A673 (cell line): ENCODE data around the gene UBL4B. TPM values are rescaled to one million over a fixed set of nuclear protein-coding genes. Genes with fewer than 3 reads are reported as not detected.

ENCODE experiments used
- BruUV-seq: library from RNA; stranded (reverse); fragments of 400-500 nt; replicated peaks from 2 replicates; lab custom pipeline; 2021; lab: Mats Ljungman, UMichigan
- CTCF ChIA-PET: fragments of 300-600 bp; sonication (Branson Sonifier 250); formaldehyde crosslinking; loops from one replicate; lab custom pipeline; 2022; ENCODE audit warnings: antibody characterized with exemption; lab: Charles Lee
- POLR2A ChIA-PET: fragments of 300-600 bp; sonication (Branson Sonifier 250); formaldehyde crosslinking; loops from one replicate; lab custom pipeline; 2022; ENCODE audit warnings: antibody characterized with exemption; ENCODE audit not compliant: low non-redundant PET; lab: Charles Lee
- DNase-seq: peaks from one replicate; pipeline ENCODE4 v3.0.0-alpha.2; 2015; ENCODE audit warnings: low spot score
- H3K27ac ChIP-seq: fragments of 200-600 bp; sonication (generic); 2 replicates; pipeline ENCODE4 v1.5.1; 2016; ENCODE audit warnings: mixed run types, low read depth, mild to moderate bottlenecking, mixed read lengths, antibody characterized with exemption, low read length; ENCODE audit not compliant: poor library complexity, severe bottlenecking
- H3K27me3 ChIP-seq: fragments of 200-600 bp; sonication (generic); replicated peaks from 2 replicates; pipeline ENCODE4 v1.6.1; 2017; ENCODE audit warnings: mixed run types, low read depth, mild to moderate bottlenecking, mixed read lengths, antibody characterized with exemption, low read length; ENCODE audit not compliant: insufficient read depth, poor library complexity
- H3K36me3 ChIP-seq: fragments of 200-600 bp; sonication (generic); 2 replicates; pipeline ENCODE4 v1.6.1; 2016; ENCODE audit warnings: mixed run types, mild to moderate bottlenecking, mixed read lengths, antibody characterized with exemption, low read length; ENCODE audit not compliant: insufficient read depth, poor library complexity, severe bottlenecking
- H3K4me1 ChIP-seq: fragments of 200-600 bp; sonication (generic); 2 replicates; pipeline ENCODE4 v1.6.1; 2017; ENCODE audit warnings: mixed run types, mild to moderate bottlenecking, mixed read lengths, antibody characterized with exemption, low read length; ENCODE audit not compliant: insufficient read depth, poor library complexity, severe bottlenecking
- H3K4me3 ChIP-seq: fragments of 200-600 bp; sonication (generic); 2 replicates; pipeline ENCODE4 v1.5.1; 2016; ENCODE audit warnings: low read depth, mixed run types, mild to moderate bottlenecking, mixed read lengths, low read length; ENCODE audit not compliant: poor library complexity, severe bottlenecking
- H3K9me3 ChIP-seq: fragments of 200-600 bp; sonication (generic); 2 replicates; pipeline ENCODE4 v1.6.1; 2016; ENCODE audit warnings: mixed run types, low read depth, mild to moderate bottlenecking, mixed read lengths, antibody characterized with exemption, low read length; ENCODE audit not compliant: poor library complexity, severe bottlenecking
- EZH2 ChIP-seq: fragments of 200-600 bp; sonication (generic); IDR thresholded peaks from 2 replicates; pipeline ENCODE4 v1.6.1; 2017; ENCODE audit warnings: borderline replicate concordance, low read depth, mild to moderate bottlenecking, mixed read lengths, antibody characterized with exemption, low read length; ENCODE audit not compliant: poor library complexity, severe bottlenecking
- intact Hi-C: fragments of 100-400 bp; cut with micrococcal nuclease; formaldehyde crosslinking; loops from one replicate; pipeline ENCODE4 v1.10.0; 2022; ENCODE audit not compliant: unreplicated experiment
- total RNA-seq: library from RNA; stranded (reverse); gene quantifications from 2 replicates; pipeline ENCODE4 v1.2.3, GENCODE V29; 2021
- TF ChIP-seq, protein P1 (sequence below): fragments of 300-800, 200-600 bp; sonication (generic); conservative IDR thresholded peaks from 2 replicates; pipeline ENCODE4 v1.5.1; 2017; ENCODE audit warnings: low read depth, mild to moderate bottlenecking, antibody characterized with exemption, low read length, moderate library complexity, mixed read lengths

The UBL4B gene
- total RNA-seq, 1 experiment from 2014 or later: not detected

DNA sequence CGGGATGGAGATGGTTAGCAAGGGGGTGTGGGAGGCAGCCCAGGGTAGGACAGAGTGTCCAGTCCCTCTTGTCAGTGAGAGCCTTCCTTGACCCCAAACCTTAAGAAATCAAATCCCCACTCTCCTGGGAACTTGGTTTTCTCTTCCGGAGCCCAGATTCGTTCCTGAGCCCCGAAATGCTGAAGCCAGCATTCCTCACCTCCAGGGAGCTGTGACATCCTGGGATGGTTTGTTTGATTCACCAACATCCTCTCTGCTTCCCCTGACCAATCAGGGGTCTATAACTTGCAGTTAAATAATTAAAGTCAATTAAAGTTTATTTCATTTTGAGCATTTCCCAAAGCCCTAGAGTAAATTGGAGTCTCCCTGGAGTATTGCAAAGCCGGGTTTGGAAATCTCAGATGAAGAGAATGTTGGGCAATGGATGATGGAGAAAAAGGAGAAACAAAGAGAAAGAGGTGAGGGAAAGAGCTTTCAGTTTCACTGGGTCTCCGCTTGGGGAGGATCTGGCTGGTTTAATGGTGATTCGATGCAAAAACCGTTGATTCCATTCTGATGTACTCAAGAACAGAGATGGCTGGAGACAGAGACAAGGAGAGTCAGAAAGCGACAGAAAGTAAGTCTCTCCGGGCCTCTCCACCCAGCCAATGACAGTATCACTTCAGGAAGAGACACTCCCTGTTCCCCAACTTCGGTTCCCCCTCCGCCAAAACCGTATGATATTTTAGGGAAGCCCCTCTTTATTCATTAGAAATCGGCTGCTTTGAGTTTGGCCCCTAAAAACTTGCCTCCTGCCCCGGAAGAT is 29.0 kb upstream of the UBL4B start:
- intact Hi-C loops: no loop called here
- Histone ChIP-seq H3K4me3 (peak overlapping the region; percentile 45), H3K4me1 (peaks cover 17% of the 10 kb centered on the region), H3K36me3 (no peaks in the 10 kb centered on the region), H3K9me3 (no peaks in the 10 kb centered on the region), H3K27me3 (peaks cover 60% of the 10 kb centered on the region), H3K27ac (no peak overlapping the region)
- no peak for DNase-seq
- CTCF ChIA-PET: no interaction called here
- TF ChIP-seq EZH2: no peak
- TF ChIP-seq, protein P1, sequence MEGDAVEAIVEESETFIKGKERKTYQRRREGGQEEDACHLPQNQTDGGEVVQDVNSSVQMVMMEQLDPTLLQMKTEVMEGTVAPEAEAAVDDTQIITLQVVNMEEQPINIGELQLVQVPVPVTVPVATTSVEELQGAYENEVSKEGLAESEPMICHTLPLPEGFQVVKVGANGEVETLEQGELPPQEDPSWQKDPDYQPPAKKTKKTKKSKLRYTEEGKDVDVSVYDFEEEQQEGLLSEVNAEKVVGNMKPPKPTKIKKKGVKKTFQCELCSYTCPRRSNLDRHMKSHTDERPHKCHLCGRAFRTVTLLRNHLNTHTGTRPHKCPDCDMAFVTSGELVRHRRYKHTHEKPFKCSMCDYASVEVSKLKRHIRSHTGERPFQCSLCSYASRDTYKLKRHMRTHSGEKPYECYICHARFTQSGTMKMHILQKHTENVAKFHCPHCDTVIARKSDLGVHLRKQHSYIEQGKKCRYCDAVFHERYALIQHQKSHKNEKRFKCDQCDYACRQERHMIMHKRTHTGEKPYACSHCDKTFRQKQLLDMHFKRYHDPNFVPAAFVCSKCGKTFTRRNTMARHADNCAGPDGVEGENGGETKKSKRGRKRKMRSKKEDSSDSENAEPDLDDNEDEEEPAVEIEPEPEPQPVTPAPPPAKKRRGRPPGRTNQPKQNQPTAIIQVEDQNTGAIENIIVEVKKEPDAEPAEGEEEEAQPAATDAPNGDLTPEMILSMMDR: no peak
- no TSS peak for BruUV-seq
- POLR2A ChIA-PET: no interaction called here

DNA sequence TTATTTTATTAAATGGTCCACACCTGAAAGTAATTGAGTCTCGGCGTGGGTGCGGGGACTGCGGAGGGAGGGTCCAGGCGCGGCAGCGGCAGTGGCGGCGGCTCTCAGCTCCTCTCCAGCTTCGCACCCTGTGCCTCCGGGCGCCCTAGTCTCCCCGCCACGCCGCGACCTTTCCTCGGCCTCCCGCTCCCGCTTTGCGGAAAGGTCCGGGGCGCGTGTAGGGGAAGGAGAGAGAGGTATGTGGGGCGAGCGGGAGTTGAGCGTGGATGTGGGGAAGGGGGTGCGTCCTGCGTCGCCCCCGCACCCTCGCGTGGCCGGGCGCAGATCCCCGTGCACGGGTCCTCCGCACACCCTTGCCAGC is 28.4 kb upstream of the UBL4B start:
- intact Hi-C loops: no loop called here
- Histone ChIP-seq H3K4me1 (peaks cover 17% of the 10 kb centered on the region), H3K27ac (no peak overlapping the region), H3K27me3 (peaks cover 60% of the 10 kb centered on the region), H3K4me3 (peak overlapping the region; percentile 45), H3K9me3 (no peaks in the 10 kb centered on the region), H3K36me3 (no peaks in the 10 kb centered on the region)
- TF ChIP-seq, protein P1: no peak
- TF ChIP-seq EZH2: no peak
- CTCF ChIA-PET: no interaction called here
- BruUV-seq: no TSS peak
- POLR2A ChIA-PET: no interaction called here
- DNase-seq: no peak

DNA sequence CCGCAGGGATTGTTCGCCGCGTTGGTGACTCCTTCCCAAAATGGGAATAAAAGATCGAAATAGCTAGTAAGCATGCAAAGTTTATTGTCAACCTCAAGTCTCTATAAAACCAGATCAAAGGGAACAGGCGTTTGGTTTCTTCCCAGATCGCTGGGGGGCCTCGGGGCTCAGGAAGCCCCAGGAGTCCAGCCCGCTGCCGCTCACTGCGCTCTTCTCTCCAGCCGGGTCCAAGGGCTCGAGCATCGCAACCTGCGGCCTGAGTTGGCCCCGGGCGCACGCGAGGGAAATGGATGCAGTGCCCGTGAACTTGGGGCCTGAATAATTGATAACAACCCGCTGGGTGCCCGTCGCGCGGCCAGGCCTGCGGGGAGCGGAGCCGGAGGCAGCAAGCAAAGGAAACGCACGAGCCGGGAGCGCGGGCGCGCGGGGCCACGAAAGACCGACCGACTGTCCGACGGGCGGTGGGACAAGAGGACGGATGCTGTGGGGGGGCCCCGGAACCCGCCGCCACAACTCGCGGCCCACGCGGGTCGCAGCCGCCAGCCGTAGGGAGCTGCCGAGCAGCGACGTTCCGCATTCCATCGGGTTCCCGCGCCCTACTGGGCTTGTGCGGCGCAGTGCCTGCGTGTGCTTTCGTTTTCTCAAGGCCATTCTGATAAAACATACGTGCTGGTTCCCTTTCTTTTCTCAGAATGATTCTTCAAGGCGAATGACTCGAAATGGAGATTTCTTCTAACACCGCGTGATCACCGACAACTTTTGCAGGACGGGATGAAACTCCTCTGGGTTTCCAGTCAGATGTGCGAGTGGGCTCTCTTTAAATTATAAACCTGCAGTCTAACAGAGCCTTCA is 27.8 kb upstream of the UBL4B start:
- intact Hi-C loops: no loop called here
- Histone ChIP-seq H3K27me3 (peaks cover 60% of the 10 kb centered on the region), H3K4me3 (peak overlapping the region; percentile 45), H3K4me1 (peaks cover 17% of the 10 kb centered on the region), H3K9me3 (no peaks in the 10 kb centered on the region), H3K36me3 (no peaks in the 10 kb centered on the region), H3K27ac (no peak overlapping the region)
- POLR2A ChIA-PET: no interaction called here
- BruUV-seq: no TSS peak
- CTCF ChIA-PET: no interaction called here
- TF ChIP-seq, protein P1: no peak
- TF ChIP-seq EZH2: peak; percentile 93
- DNase-seq: peak; percentile 47
